Measurements from ENCODE around the gene SOCS2.

Gene SOCS2

DNA sequence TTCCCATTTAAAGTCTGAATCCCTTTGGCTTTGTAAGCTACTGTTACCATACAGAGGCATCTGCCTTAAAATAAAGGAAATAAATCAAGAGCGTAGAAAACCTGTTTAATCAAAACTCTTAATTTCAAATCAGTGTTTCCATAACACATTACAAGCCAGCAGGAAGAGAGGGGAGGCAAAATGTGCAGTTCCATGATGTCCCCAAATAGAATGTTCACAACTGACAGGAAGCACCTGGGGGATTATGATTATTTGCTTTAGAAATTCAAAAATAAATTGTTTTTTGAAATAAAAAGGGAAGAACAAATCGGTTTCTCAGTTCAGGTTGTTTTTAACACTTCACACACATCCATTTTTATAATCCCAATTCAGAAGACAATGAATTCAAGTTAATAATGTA lies 21.4 kb downstream of the SOCS2 start:
- Mint-ChIP-seq H3K27ac (no peak overlapping the region), H3K9me3 (no peaks in the 10 kb centered on the region), H3K4me3 (no peak overlapping the region), H3K27me3 (peaks cover 22% of the 10 kb centered on the region), H3K4me1 (peaks cover 10% of the 10 kb centered on the region), H3K36me3 (no peaks in the 10 kb centered on the region)
- no peak for DNase-seq (ENCODE audit: low spot score in 2 of 2)
- ATAC-seq (ENCODE audit: low read depth) = no peak

DNA sequence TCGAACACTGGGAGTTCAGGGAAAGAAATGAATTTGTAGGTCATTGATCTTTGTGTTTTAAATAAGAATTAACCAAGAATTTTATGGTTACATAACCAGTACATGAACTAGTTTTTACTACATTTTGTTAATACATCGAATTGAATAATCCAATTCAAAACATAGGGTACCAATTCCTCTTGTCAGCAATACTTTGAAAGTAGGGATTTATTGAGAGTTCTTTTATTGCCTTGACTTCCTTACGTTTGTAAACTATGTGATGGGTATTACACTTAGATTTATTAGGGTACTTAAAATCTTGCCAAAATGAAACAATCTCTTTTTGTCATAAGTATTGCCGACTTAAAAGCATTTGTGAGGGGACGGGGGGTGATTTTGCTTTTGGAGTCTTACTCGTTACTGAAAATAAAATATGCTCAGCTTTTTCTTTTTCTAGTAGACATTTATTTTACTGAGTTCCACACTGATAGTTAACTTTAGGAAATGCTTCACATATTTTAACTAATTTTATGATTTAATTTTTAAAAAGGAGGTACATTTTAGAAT lies 22.4 kb downstream of the SOCS2 start:
- H3K4me1 Mint-ChIP-seq = peaks cover 10% of the 10 kb centered on the region
- DNase-seq (ENCODE audit: low spot score in 2 of 2) = no peak
- no peak overlapping the region for H3K27ac Mint-ChIP-seq
- H3K27me3 Mint-ChIP-seq = peaks cover 15% of the 10 kb centered on the region
- H3K4me3 Mint-ChIP-seq = no peak overlapping the region
- H3K36me3 Mint-ChIP-seq = no peaks in the 10 kb centered on the region
- no peak for ATAC-seq (ENCODE audit: low read depth)
- H3K9me3 Mint-ChIP-seq = no peaks in the 10 kb centered on the region

DNA sequence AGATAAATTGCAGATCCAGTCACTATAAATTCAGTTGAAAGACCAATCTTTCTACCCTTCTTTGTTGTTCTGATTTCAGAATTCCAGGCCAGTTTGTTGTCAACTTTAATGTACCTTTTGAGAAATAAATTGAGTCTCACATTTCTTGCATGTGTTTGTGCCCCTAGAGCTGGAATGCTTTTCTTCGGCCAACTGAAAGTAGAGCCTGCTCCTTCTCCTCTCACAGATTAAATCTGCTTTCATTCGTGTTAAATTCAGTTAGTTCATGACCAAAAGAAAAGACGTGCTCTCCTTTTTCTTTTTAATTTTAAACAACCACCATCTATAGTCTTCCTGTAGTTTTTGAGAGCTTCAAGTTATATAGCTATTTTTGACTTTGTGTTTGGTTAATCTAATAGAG lies 22.9 kb downstream of the SOCS2 start:
- no peak for ATAC-seq (ENCODE audit: low read depth)
- Mint-ChIP-seq H3K36me3 (no peaks in the 10 kb centered on the region), H3K4me1 (peaks cover 10% of the 10 kb centered on the region), H3K27me3 (peaks cover 15% of the 10 kb centered on the region), H3K27ac (no peak overlapping the region), H3K9me3 (no peaks in the 10 kb centered on the region), H3K4me3 (no peak overlapping the region)
- DNase-seq (ENCODE audit: low spot score in 2 of 2) = no peak

DNA sequence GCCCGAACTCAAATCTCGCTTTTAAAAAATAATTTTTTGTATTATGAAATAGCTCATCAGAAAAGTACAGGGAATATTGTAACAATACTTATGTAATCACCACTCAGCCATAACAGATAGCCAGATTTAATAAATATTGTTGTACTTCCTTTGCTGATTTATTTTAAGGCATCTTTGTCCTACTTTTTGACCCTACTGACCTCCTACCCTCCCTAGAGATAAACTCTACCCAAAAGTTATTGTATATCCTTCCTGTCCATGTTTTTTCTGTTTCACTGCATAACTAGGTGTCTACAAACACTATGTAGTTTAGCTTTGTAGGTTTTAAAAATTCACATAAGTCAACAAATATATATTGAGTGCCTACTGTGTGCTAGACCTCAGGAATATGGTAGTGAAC lies 25.1 kb downstream of the SOCS2 start:
- no peaks in the 10 kb centered on the region for H3K4me1 Mint-ChIP-seq
- no peaks in the 10 kb centered on the region for H3K9me3 Mint-ChIP-seq
- no peak for ATAC-seq (ENCODE audit: low read depth)
- no peak overlapping the region for H3K27ac Mint-ChIP-seq
- peaks cover 11% of the 10 kb centered on the region for H3K27me3 Mint-ChIP-seq
- no peaks in the 10 kb centered on the region for H3K36me3 Mint-ChIP-seq
- no peak for DNase-seq (ENCODE audit: low spot score in 2 of 2)
- H3K4me3 Mint-ChIP-seq = no peak overlapping the region

DNA sequence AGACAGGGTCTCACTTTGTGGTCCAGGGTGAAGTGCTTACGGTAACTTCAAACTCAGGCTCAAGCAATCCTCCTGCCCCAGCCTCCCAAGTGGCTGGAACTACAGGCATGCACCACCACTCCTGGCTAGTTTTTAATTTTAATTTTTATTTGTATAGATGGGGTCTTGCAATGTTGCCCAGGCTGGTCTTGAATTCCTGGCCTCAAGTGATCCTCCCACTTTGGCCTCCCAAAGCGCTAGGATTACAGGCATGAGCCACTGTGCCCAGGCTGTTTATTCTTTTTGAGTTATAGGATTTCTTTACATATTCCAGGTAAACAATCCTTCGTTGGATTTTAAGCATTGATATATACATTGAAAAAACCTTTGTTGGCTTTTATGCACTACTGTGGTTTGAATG lies 26.7 kb downstream of the SOCS2 start:
- Mint-ChIP-seq H3K36me3 (no peaks in the 10 kb centered on the region), H3K9me3 (no peaks in the 10 kb centered on the region), H3K4me1 (no peaks in the 10 kb centered on the region), H3K4me3 (no peak overlapping the region), H3K27me3 (peaks cover 6% of the 10 kb centered on the region), H3K27ac (no peak overlapping the region)
- DNase-seq (ENCODE audit: low spot score in 2 of 2) (no peak), ATAC-seq (ENCODE audit: low read depth) (no peak)

DNA sequence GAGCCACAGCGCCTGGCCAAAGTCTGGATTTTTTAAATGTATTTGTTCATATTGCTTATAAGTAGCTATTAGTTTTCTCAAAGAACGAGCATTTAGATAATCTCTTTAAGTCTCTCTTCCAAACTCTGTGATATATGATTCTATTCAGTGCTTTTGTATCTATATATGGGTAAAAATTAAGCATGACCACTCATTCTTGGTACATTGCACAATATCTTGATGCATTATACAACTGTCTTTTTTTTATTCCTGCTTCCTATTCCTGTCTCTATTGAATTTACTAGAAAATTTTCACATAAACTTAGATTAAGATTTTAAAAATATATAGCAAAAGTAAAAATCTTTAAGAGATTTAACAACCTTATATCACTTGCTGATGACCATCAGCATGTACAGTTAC lies 29.1 kb downstream of the SOCS2 start:
- DNase-seq (ENCODE audit: low spot score in 2 of 2) = no peak
- ATAC-seq (ENCODE audit: low read depth) = no peak
- Mint-ChIP-seq H3K9me3 (no peaks in the 10 kb centered on the region), H3K36me3 (no peaks in the 10 kb centered on the region), H3K27me3 (peaks cover 8% of the 10 kb centered on the region), H3K4me1 (no peaks in the 10 kb centered on the region), H3K4me3 (no peak overlapping the region), H3K27ac (no peak overlapping the region)

DNA sequence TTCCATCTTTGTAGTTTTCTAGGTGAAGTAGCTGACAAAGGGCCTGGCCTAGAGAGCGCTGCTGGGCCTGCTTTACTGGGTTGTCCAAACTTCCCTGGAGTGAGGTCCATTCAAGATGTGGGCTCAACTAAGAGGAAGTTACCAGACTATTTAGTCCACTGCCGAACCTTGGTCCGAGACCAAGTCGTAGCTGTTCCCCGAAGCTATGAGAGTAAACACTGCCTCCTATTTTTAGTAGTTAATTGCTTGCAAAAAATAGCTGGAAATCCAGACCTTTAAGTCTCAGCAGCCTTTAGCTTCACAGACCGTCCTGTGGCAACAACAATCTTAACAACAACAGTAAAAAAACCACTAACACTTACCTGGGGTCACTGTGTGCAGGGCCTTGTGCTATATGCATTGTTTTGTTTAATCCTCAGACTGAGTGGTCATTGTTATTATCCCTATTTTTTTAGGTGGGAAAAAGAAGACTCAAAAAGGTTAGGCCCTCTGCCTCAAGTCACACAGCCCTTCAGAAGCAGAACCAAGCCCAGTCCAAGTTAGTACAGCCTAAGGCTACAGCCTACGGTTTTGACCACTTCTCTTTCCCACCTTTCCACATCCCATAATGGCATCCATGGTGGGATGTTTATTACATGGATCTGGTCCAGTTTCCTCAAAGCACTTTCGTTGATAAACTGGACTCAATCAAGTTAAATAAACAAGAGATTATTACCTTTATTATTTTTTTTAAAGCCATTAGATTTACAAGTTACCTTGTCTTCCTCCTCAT lies 30.6 kb downstream of the SOCS2 start:
- no peak for ATAC-seq (ENCODE audit: low read depth)
- no peaks in the 10 kb centered on the region for H3K9me3 Mint-ChIP-seq

DNA sequence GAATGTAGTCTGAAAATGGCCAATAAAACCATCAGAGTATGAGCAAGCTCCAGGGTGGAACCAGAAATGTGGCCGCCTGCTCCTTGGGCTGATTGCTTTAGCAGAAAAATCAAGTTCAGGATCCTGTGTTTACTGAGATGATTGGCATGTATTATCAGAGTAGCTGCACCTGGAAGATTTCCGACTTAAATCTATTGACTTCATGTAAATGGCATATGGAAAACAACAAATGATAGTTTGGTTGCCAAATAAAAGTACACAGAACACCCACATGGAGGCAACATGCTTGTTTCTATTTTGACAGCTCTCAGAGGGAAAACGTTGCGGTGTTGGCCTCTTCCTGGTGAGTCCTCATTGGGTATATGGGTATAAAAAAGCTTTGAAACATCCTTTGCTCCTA lies 31.3 kb downstream of the SOCS2 start:
- no peaks in the 10 kb centered on the region for H3K36me3 Mint-ChIP-seq
- no peak overlapping the region for H3K4me3 Mint-ChIP-seq
- ATAC-seq (ENCODE audit: low read depth) (no peak), DNase-seq (ENCODE audit: low spot score in 2 of 2) (no peak)
- H3K4me1 Mint-ChIP-seq = no peaks in the 10 kb centered on the region
- peaks cover 3% of the 10 kb centered on the region for H3K27me3 Mint-ChIP-seq
- no peak overlapping the region for H3K27ac Mint-ChIP-seq
- no peaks in the 10 kb centered on the region for H3K9me3 Mint-ChIP-seq

More for the DNA sequence above, 30.6 kb downstream of the SOCS2 start:
- no peak for DNase-seq (ENCODE audit: low spot score in 2 of 2)
- Mint-ChIP-seq H3K4me3 (no peak overlapping the region), H3K36me3 (no peaks in the 10 kb centered on the region), H3K27ac (no peak overlapping the region), H3K27me3 (peaks cover 5% of the 10 kb centered on the region), H3K4me1 (no peaks in the 10 kb centered on the region)

DNA sequence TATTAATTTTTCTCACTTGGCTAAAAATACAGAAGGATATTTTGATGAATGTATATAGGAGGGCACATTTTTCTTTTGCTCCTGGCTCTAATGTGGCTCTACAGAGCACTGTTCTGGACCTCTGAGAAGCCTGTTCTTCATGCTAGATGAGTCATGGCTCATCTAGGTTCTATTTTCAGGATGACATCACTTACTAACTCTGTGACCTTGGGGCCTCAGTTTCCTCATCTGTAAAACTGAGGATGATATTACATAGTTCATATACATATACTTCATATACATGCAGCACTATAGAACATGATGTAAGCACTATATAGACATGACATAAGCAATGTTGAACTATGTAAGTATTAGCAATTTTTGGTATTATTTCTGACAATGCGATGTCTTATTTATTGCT lies 35.8 kb downstream of the SOCS2 start:
- no peak for ATAC-seq (ENCODE audit: low read depth)
- no peak for DNase-seq (ENCODE audit: low spot score in 2 of 2)
- H3K4me1 Mint-ChIP-seq = no peaks in the 10 kb centered on the region
- H3K27me3 Mint-ChIP-seq = peaks cover 7% of the 10 kb centered on the region
- no peaks in the 10 kb centered on the region for H3K36me3 Mint-ChIP-seq
- H3K4me3 Mint-ChIP-seq = no peak overlapping the region
- no peaks in the 10 kb centered on the region for H3K9me3 Mint-ChIP-seq
- H3K27ac Mint-ChIP-seq = no peak overlapping the region

DNA sequence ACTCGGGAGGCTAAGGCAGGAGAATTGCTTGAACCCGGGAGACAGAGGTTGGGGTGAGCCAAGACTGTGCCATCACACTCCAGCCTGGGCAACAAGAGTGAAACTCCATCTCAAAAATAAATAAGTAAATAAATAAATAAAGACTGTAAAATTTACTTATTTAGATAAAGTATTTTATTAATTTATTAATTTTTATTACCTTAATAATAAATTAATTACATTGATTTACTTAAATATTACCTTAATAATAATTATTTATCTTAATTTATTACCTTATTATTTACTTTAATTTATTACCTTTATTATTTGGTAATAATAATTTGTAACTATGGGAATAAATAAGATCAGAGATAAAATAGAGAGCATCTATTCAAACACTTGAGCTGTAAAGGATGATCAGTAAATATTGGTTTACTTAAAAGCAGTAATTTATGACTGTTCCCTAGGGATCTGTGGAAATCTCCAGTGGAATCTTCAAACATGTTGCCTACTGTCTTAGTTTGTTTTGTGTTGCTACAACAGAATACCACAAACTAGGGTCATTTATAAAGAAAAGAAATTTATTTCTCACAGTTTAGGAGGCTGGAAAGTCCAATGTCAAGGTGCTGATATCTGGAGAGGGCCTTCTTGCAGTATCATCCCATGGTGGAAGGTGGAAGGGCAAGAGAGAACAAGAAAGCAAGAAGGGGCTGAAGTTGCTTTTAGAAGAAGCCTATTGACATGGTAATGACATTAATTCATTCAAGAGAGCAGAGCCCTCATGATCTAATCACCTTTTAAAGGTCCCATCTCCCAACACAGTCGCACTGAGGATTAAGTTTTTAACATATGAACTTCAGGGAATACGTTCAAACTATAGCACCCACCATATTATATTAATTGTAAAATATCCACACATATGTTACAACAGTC lies 37.1 kb downstream of the SOCS2 start:
- H3K27ac Mint-ChIP-seq = no peak overlapping the region
- H3K4me3 Mint-ChIP-seq = no peak overlapping the region
- no peak for ATAC-seq (ENCODE audit: low read depth)

DNA sequence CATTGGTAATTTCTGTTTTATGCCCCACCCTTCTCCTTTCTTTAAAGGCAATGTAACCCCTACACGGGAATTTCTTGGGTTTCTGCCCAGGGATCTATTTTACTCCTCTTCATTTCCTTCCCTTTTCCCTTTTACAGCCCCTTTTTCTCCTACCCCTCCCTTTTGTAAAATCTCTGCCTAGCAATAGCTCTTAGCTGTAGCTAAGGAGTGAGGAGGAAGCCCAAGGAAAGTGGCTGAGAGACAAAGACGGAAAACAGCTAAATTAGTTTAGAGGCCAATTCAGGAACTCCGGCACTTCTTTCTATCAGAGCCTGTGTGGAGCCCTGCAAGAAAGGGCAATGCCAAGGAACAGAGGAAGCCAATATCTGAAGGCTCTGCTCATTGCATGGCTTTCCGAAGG lies 40.3 kb downstream of the SOCS2 start:
- Mint-ChIP-seq H3K9me3 (peaks cover 2% of the 10 kb centered on the region), H3K27me3 (peaks cover 5% of the 10 kb centered on the region), H3K4me1 (no peaks in the 10 kb centered on the region), H3K36me3 (no peaks in the 10 kb centered on the region), H3K27ac (no peak overlapping the region), H3K4me3 (no peak overlapping the region)
- DNase-seq (ENCODE audit: low spot score in 2 of 2) = no peak
- ATAC-seq (ENCODE audit: low read depth) = no peak

More for the DNA sequence above, 37.1 kb downstream of the SOCS2 start:
- Mint-ChIP-seq H3K4me1 (no peaks in the 10 kb centered on the region), H3K36me3 (no peaks in the 10 kb centered on the region), H3K27me3 (peaks cover 7% of the 10 kb centered on the region), H3K9me3 (no peaks in the 10 kb centered on the region)
- DNase-seq (ENCODE audit: low spot score in 2 of 2) = no peak

DNA sequence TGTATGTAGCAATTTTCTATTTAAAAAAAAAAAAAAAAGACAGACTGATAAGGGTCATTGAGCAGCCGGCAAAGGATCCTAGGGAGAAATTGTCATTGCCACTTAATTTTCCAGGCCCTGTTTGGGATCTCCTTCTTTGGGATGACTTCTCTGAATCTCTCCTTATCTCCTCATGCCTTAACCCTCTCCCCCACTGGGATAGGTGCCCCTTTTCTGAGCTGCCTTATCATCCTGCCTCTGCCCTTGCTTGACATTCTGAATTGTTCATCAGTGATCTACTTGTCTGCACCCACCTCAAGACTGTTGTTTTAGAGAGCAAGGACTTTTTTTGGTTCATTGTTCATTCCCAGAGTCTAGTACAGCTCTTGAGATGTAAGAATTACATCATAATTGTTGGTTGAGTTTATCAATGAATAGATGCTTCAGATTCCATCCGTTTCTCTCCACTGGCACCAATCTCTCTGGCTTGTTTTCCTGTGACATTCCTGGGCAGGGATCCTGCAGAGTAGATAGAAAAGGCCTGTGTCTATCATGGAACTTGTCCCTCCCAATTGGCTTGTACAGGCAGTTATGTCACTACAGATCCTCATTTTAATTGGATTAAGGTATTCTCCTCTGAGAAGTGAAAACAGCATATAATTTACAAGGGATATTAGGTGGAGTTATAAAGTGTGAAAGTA lies 42.6 kb downstream of the SOCS2 start:
- Mint-ChIP-seq H3K27ac (no peak overlapping the region), H3K36me3 (no peaks in the 10 kb centered on the region), H3K4me3 (no peak overlapping the region), H3K4me1 (no peaks in the 10 kb centered on the region), H3K27me3 (peaks cover 7% of the 10 kb centered on the region), H3K9me3 (peaks cover 2% of the 10 kb centered on the region)
- ATAC-seq (ENCODE audit: low read depth) = no peak
- no peak for DNase-seq (ENCODE audit: low spot score in 2 of 2)

DNA sequence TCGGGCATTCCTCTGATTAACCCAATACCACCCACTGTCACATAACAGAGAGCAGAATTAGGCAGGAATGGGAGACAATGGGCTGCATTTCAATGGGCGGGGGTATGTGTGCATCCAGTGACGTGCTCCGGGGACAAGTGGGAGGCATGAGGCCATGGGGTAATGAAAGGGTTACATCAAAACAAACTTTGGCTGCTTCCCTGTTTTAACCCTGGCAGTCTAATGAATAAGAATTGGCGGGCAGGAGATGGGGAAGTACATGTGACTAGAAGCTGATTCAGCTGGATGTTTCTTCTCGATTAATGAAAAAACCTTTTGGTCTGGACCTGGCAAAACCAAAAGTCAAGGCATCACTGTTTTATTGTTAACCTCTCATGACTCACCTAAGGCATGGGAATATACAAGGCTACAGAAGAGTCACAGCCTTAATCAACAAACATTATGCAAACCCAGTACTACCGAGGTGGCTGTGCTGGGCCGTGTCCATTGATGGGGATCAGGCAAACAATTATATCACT lies 44.2 kb downstream of the SOCS2 start:
- no peak overlapping the region for H3K27ac Mint-ChIP-seq

More for the DNA sequence above, 44.2 kb downstream of the SOCS2 start:
- peaks cover 9% of the 10 kb centered on the region for H3K27me3 Mint-ChIP-seq
- H3K9me3 Mint-ChIP-seq = peaks cover 2% of the 10 kb centered on the region
- H3K36me3 Mint-ChIP-seq = no peaks in the 10 kb centered on the region
- ATAC-seq (ENCODE audit: low read depth) (no peak), DNase-seq (ENCODE audit: low spot score in 2 of 2) (no peak)
- no peaks in the 10 kb centered on the region for H3K4me1 Mint-ChIP-seq
- no peak overlapping the region for H3K4me3 Mint-ChIP-seq
